GM12801 (cell line): Measurements from ENCODE around the gene POLR1D.

ENCODE experiments used
- CTCF ChIP-seq: IDR thresholded peaks from one replicate; pipeline ENCODE4 v1.5.1; 2011; ENCODE audit warnings: control low read depth; ENCODE audit not compliant: insufficient read length; ENCODE audit errors: extremely low read depth

The POLR1D gene

GRCh38 chr13:27625839-27626238 lies 4.1 kb downstream of the POLR1D start:
- TF ChIP-seq CTCF, result no peak

GRCh38 chr13:27627380-27627779 lies 5.7 kb downstream of the POLR1D start:
- TF ChIP-seq CTCF, result no peak

GRCh38 chr13:27628081-27628480 lies 6.4 kb downstream of the POLR1D start:
- TF ChIP-seq CTCF, result no peak

GRCh38 chr13:27631156-27631555 lies 9.5 kb downstream of the POLR1D start:
- TF ChIP-seq CTCF, result no peak

GRCh38 chr13:27631665-27632064 lies 10.0 kb downstream of the POLR1D start:
- TF ChIP-seq CTCF, result no peak

GRCh38 chr13:27632214-27632613 lies 10.5 kb downstream of the POLR1D start:
- TF ChIP-seq CTCF, result no peak

- TF ChIP-seq CTCF, result no peak
Observed at GRCh38 chr13:27632648-27633047, 11.0 kb downstream of the POLR1D start.

- no peak for TF ChIP-seq CTCF
Observed at GRCh38 chr13:27634231-27634630, 12.5 kb downstream of the POLR1D start.
